ENCODE data around the gene UNC79. TPM values are rescaled to one million over a fixed set of nuclear protein-coding genes. Genes with fewer than 3 reads are reported as not detected.

The UNC79 gene
- total RNA-seq, 1 donor from 2014 or later, result 0.10 TPM

DNA sequence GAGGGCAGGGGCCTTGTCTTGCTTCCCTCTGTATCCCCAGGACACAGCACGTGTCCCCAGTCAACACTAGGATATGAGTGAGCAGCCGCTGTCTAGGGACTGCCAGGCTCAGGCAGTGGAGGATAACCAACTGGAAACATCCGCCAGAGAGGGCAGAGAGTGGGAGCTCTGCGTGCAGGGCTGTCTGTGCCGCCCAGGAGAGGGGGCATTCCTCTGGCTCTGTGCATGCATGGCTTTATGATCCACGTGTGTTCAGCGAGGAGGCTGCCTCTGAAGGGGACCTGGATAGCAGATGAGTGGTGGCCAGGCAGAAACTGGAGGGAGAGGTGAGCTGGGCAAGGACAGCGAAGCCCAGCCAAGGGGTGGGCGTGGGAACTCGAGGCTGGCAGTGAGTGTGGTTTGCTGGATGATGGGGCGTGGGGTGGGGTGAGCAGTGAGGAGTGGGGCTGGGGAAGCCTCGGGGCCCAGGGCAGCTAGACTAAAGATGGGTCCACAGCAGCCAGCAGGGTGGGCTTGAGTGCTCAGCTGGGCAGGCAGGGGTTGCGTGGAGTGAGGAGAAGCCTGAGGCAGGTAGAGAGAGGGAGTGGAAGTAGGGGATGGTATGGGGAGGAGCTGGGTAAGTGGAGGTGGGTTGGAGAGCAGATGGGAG, 284.7 kb downstream of the UNC79 start:
- H3K4me3 Mint-ChIP-seq (ENCODE audit: unreplicated experiment), result no peak overlapping the region
- H3K27me3 Mint-ChIP-seq (ENCODE audit: low read depth), result peaks cover 6% of the 10 kb centered on the region
- H3K4me1 Mint-ChIP-seq (ENCODE audit: low read depth), result no peaks in the 10 kb centered on the region
- no peak for DNase-seq (ENCODE audit: low spot score)
- no peaks in the 10 kb centered on the region for H3K36me3 Mint-ChIP-seq (ENCODE audit: low read depth)
- no peak overlapping the region for H3K27ac Mint-ChIP-seq (ENCODE audit: unreplicated experiment)
- TF ChIP-seq, protein P1, sequence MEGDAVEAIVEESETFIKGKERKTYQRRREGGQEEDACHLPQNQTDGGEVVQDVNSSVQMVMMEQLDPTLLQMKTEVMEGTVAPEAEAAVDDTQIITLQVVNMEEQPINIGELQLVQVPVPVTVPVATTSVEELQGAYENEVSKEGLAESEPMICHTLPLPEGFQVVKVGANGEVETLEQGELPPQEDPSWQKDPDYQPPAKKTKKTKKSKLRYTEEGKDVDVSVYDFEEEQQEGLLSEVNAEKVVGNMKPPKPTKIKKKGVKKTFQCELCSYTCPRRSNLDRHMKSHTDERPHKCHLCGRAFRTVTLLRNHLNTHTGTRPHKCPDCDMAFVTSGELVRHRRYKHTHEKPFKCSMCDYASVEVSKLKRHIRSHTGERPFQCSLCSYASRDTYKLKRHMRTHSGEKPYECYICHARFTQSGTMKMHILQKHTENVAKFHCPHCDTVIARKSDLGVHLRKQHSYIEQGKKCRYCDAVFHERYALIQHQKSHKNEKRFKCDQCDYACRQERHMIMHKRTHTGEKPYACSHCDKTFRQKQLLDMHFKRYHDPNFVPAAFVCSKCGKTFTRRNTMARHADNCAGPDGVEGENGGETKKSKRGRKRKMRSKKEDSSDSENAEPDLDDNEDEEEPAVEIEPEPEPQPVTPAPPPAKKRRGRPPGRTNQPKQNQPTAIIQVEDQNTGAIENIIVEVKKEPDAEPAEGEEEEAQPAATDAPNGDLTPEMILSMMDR (IDR thresholded peaks at IDR 0.05), result no peak
- no peaks in the 10 kb centered on the region for H3K9me3 Mint-ChIP-seq (ENCODE audit: low read depth)

DNA sequence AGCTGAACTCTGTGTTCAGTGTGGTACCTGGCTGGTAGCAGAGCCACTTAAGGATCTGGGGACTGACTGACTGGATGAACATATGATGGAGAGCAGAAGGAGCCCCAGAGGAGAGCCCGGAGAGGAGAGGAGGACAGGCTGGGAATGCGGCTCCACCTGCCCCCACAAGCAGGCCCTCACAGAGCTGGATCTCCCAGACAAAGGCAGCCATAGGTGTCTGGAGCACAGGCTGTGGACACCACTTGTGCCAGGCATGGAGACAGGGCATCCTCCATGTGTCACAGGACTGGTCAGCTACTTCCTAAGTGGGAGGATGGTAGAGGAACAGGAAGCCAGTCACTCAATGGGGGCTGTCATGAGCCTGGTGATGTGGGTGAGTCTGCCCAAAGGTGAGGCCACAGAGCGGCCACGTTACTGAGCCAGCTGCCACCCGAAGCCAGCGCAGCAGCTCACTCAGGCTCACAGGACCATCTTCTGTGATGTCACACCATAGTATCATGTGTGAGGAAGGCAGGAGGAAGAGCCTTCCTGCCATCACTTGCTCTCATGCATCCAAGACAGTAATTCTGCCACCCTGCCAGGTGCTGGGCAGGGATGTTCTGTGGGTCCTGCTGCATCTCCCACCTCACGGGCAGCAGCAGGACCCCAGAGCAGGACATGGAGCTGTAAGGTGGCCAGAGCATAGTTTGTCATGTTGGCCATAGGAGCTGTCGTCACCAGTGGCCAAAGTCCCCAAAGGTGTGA, 285.4 kb downstream of the UNC79 start:
- Mint-ChIP-seq H3K36me3 (ENCODE audit: low read depth) (no peaks in the 10 kb centered on the region), H3K9me3 (ENCODE audit: low read depth) (no peaks in the 10 kb centered on the region), H3K4me1 (ENCODE audit: low read depth) (no peaks in the 10 kb centered on the region), H3K27me3 (ENCODE audit: low read depth) (peaks cover 6% of the 10 kb centered on the region), H3K4me3 (ENCODE audit: unreplicated experiment) (no peak overlapping the region), H3K27ac (ENCODE audit: unreplicated experiment) (no peak overlapping the region)
- TF ChIP-seq, protein P1 (IDR thresholded peaks at IDR 0.05), result no peak
- DNase-seq (ENCODE audit: low spot score), result no peak

DNA sequence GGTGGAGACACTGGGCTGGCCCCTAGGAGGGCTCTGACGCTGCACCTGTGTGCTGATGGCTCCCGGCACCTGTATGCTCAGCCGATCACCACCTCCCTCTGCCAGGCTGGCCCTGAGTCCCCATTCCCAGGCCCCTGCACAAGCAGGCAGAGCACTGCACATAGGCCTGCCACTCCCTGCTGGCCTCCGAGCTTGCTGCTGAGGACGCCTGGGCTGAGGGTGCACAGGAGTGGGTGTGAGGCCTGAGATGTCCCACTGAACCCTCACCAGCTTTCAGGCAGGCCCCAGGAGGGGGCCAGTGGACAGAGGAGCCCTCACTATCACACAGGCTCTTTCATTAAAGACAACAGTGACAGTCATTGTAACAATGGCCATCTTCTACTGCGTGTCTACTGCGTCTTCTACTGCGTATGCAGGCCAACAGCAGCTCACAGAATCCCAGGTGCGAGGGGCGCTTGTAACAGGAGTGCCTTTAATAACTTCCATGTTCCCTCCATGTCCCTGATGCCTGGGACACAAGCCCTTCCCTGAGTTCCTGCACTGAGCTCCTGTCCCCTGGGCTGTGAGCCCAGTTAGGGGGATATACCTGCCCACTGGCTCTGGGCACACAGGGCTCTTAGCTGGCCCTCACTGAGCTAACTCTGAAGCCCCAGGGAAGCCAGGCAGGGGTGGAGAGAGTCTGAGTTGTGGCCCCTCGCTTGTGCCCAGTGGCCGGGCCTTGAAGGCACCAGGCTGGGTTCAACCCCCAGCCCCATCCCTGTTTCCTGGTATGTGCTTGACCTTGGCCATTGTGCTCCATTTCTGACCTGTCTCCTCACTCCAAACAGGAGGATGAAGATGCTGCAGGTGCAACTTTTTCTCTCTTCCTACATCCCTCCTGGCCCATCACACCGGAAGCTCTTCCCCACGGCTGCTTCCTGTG, 286.3 kb downstream of the UNC79 start:
- no peaks in the 10 kb centered on the region for H3K36me3 Mint-ChIP-seq (ENCODE audit: low read depth)
- TF ChIP-seq, protein P1 (IDR thresholded peaks at IDR 0.05), result no peak
- peaks cover 6% of the 10 kb centered on the region for H3K27me3 Mint-ChIP-seq (ENCODE audit: low read depth)
- DNase-seq (ENCODE audit: low spot score), result no peak
- no peak overlapping the region for H3K4me3 Mint-ChIP-seq (ENCODE audit: unreplicated experiment)
- no peak overlapping the region for H3K27ac Mint-ChIP-seq (ENCODE audit: unreplicated experiment)
- H3K9me3 Mint-ChIP-seq (ENCODE audit: low read depth), result peaks cover 3% of the 10 kb centered on the region
- no peaks in the 10 kb centered on the region for H3K4me1 Mint-ChIP-seq (ENCODE audit: low read depth)

DNA sequence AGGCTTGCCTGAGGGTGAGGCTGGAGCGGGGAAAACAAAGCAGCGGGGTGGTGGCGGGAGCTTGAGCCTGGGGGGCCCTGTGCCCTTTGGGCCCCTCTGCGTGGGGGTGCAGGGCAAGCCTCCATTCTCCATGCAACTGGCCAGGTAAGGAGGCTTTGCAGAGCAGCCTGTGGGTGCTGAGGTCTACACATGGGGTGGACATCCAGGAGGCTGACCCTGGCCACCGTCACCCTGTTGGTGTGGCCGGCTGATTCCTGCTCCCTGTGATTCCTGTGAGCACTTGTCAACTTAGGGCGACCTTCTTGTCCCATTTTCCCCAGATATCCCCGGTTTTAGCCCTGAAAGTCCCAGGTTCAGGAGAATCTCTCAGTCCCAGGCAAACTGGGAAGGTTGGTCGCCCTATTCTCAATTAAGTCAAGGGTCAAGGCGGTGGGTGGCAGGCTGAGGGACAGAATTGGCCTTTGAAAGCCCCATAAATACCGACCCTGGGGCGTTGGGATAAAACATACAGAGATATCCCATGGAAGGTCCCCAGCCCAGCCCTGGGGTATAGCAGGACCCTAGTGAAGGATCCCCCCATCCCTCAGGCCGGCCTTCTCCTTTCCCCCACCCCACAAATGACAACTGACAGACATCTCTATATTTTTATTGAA, 287.1 kb downstream of the UNC79 start:
- Mint-ChIP-seq H3K4me3 (ENCODE audit: unreplicated experiment) (no peak overlapping the region), H3K4me1 (ENCODE audit: low read depth) (no peaks in the 10 kb centered on the region), H3K9me3 (ENCODE audit: low read depth) (peaks cover 3% of the 10 kb centered on the region), H3K27ac (ENCODE audit: unreplicated experiment) (no peak overlapping the region), H3K27me3 (ENCODE audit: low read depth) (peaks cover 6% of the 10 kb centered on the region), H3K36me3 (ENCODE audit: low read depth) (no peaks in the 10 kb centered on the region)
- TF ChIP-seq, protein P1 (IDR thresholded peaks at IDR 0.05), result no peak
- DNase-seq (ENCODE audit: low spot score), result no peak

Data from chondrocyte (in vitro differentiated cells).